HTERT RPE-1 (cell line): ENCODE measurements around the gene HOXD11.

ENCODE experiments used
- in situ Hi-C: fragments of 300-500 bp; cut with MboI; formaldehyde crosslinking; loops from 4 replicates; pipeline ENCODE4 v1.14.3; 2020; ENCODE audit warnings: low sequenced_read_pairs

HOXD11 gene

GRCh38 chr2:176080540-176081375, 26.3 kb upstream of the HOXD11 start:
- in situ Hi-C loops, result loop anchor here (25.0 kb wide), 1 partner anchor 393 kb away; no protein-coding TSS in a partner anchor

- in situ Hi-C loops, result loop anchor here (25.0 kb wide), 1 partner anchor 394 kb away; no protein-coding TSS in a partner anchor
Measured at GRCh38 chr2:176081376-176081836, 25.7 kb upstream of the HOXD11 start.

GRCh38 chr2:176081837-176082524, 25.1 kb upstream of the HOXD11 start:
- in situ Hi-C loops, result loop anchor here (25.0 kb wide), 1 partner anchor 395 kb away; no protein-coding TSS in a partner anchor

- in situ Hi-C loops, result loop anchor here (25.0 kb wide), 1 partner anchor 395 kb away; no protein-coding TSS in a partner anchor
Measured at GRCh38 chr2:176082525-176082823, 24.6 kb upstream of the HOXD11 start.

- in situ Hi-C loops, result loop anchor here (25.0 kb wide), 1 partner anchor 396 kb away; no protein-coding TSS in a partner anchor
Measured at GRCh38 chr2:176082824-176083751, 24.0 kb upstream of the HOXD11 start.

DNA sequence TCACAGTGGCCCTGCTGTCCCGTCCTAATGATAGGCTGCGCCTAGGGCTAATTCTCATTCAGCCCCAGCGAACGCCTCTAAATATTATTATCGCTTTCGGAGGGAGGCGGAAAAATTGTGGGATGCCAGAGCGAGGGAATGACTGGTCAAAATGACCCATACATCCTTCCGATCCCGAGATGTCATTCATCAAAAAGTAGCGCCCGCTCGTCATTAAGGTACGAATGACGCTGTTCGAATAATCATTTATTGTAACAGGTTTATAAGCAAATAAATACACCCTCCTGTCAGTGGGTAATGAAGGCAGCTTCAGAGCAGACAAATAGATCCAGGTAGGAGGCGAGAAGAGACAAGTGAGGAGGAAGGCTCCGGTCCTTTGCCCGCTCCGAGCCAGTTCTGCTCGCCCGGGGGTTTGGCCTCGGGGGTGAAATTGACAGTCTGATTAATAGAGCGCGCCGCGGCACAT, 23.3 kb upstream of the HOXD11 start, which contains the start of gene EVX2:
Gene EVX2 (minus strand): TSS at position 167 of the 466 bp plus-strand sequence. CDS start 186 bp downstream, outside the sequence.
- in situ Hi-C loops, result loop anchor here (25.0 kb wide), 1 partner anchor 397 kb away; no protein-coding TSS in a partner anchor

DNA sequence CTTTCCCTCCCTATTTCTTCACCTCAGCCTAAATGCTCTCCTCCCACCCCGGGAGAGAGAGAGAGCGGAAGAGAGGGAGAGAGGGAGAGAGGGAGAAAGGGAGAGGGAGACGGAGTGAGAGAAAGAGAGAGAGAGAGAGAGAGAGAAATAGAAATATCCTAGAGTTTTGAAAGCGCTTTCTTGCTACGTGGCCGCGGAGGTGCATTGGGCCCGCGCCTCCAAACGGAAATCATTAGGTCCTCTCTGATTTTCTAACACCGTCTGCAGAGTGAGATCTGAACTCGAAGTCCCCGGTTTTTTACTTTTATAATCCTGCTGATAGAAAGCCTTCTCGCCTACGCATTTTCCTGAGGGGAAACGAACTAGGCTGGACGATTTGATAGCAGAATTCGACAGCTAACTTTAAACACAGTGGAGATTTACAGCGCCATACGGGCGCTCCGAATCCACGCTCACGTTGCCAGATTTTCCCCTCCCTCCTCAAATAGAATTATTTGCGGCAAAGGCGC, 22.4 kb upstream of the HOXD11 start:
- in situ Hi-C loops, result loop anchor here (25.0 kb wide), 1 partner anchor 397 kb away; no protein-coding TSS in a partner anchor

- in situ Hi-C loops, result loop anchor here (25.0 kb wide), 1 partner anchor 398 kb away; no protein-coding TSS in a partner anchor
Measured at GRCh38 chr2:176085120-176085788, 21.8 kb upstream of the HOXD11 start.

DNA sequence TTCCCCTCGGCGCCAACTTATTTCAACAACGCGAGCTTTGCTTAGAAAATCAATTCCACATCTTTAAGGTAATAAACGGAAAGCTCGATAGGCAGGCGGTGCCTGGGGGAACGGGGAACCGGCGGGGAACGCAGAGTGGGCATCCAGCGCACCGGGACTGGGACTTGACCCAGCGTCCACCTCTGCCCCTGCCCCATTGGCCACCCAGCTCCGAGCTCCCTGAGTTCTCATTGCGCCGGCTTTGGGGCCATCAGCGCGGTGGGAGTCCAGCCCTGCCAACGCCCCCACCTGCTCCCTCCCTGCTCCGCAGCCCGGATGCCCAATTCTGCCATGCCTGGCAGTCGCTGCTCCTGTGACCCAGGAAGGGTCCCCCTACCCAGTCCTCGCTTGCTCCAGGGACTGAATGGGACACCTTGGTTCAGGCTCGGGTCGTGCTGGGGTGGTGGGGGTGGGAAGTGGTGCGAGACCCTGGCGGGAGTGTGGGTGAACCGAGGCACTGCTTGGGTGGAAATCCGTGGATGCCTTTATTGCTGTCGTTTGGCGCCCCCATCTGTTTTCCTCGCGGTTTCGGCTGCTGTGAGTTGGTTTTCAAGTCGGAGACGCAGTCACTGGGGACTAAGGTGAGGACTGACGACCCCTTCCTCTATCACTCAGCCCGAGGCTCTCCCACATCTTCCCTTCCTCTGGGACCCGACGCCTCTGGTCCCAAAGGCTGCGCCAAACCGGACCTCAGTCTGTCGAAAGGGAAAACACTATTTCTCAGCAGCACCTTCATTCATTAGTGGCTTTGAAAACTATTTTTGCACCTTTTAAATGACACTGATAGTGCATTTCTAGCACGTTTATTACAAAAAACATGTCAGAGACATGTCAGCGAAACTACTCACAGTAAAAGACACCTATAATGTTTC, 21.0 kb upstream of the HOXD11 start:
- in situ Hi-C loops, result loop anchor here (25.0 kb wide), 1 partner anchor 399 kb away; no protein-coding TSS in a partner anchor

- in situ Hi-C loops, result loop anchor here (25.0 kb wide), 1 partner anchor 400 kb away; no protein-coding TSS in a partner anchor
Measured at GRCh38 chr2:176087330-176088047, 19.6 kb upstream of the HOXD11 start.

- in situ Hi-C loops, result loop anchor here (25.0 kb wide), 1 partner anchor 401 kb away; no protein-coding TSS in a partner anchor
Measured at GRCh38 chr2:176088048-176088936, 18.8 kb upstream of the HOXD11 start.

DNA sequence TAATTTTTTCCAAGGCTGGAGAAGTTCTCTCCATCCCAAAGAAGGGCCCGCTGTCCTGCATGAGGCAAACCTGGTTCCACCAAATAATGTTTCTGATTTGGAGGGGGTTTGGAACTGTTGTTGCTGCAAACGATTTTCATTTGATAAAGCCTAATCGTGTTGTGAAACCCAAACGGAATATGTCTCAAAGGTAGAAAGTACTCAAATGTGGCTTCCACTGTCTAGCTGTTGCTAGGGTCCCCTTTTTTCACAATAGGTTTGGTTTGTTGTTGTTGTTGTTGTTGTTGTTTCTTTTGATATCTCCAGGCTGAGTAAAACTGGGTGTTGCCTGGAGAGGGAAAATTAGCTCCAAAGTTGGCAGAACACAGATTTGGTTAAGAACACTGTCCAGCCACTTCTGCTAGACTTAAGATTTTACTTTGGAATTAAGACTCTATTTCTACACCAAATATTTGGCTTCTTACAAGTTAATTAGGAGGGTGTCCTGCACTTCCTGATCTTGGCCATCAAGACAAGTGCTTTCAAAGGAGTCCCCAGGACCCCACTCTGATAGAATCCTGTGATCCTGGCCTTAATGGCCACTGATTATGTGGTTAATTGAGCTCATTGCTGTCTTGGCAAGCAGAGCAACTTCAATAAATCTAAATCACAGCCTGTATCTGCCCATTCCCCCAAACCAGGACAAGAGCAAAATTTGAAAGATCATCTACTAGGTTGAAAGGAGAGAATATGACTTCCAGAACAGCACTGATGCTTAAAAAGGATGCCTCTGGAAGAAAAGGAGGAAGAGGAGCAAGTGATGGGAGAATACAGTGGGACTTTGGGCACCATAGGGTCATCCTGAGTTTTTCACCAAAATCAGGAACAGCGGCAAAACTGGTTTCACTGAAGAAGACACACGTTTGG, 17.9 kb upstream of the HOXD11 start:
- in situ Hi-C loops, result loop anchor here (25.0 kb wide), 1 partner anchor 402 kb away; no protein-coding TSS in a partner anchor

DNA sequence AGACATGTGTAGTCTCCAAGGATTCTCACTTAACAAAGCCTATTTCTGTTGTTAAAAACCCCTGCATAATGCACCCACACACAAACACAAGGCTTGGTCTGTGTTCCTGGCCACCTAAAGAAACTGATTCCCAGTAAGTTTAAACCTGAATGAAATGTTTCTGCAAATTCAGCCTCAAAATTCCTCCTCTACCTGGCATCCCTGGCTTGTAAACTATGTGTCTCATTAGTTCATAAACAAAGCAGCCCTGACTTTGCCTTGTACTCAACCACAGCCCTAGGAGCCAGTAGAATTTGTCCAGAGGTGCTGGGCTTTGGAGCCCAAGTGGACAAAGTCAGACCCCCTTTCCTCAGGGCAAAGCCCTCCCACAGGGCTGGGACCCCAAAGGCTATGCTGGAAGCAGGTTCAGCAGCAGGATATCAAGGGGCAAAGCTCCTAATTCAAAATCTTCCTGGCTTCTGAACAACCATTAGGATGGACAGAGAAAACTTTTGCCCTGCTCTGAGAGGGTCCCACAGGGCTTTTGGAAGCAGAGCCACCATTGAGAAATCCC, 17.2 kb upstream of the HOXD11 start:
- in situ Hi-C loops, result loop anchor here (25.0 kb wide), 1 partner anchor 403 kb away; no protein-coding TSS in a partner anchor

DNA sequence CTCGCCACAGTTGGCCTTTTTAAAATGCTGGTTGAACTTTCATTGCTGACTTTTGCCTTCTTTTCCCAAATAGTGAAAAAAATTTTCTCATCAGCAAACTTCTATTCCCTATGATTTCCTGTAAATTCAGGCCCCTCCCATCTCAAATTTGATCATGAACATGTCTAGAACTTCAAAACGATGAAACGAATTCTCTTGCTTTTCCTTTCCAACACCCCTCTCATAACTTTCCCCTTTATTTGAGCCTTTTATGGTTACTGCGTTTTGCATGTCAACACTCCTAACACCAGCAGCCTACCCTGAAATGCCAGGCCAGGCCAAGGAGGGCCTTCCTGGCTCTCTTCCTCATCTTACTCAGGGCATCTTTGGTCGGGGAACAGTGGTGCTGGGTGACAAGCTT, 16.2 kb upstream of the HOXD11 start:
- in situ Hi-C loops, result loop anchor here (25.0 kb wide), 1 partner anchor 404 kb away; no protein-coding TSS in a partner anchor
